GM12801 (cell line): ENCODE results near the gene EDARADD.

Experiments
- CTCF ChIP-seq: IDR thresholded peaks from one replicate; pipeline ENCODE4 v1.5.1; 2011; ENCODE audit warnings: control low read depth; ENCODE audit not compliant: insufficient read length; ENCODE audit errors: extremely low read depth

The EDARADD gene

GRCh38 chr1:236422517-236422876 lies 28.4 kb downstream of the EDARADD start:
- TF ChIP-seq CTCF = no peak

- TF ChIP-seq CTCF = no peak
Measured at GRCh38 chr1:236425031-236425663, 31.1 kb downstream of the EDARADD start.

GRCh38 chr1:236426215-236426614 lies 32.1 kb downstream of the EDARADD start:
- TF ChIP-seq CTCF = no peak

GRCh38 chr1:236429715-236430274 lies 35.7 kb downstream of the EDARADD start:
- no peak for TF ChIP-seq CTCF

GRCh38 chr1:236433819-236434315 lies 39.8 kb downstream of the EDARADD start:
- TF ChIP-seq CTCF = no peak

- TF ChIP-seq CTCF = no peak
Measured at GRCh38 chr1:236438614-236439013, 44.5 kb downstream of the EDARADD start.

GRCh38 chr1:236440373-236440772 lies 46.3 kb downstream of the EDARADD start:
- TF ChIP-seq CTCF = no peak
